ENCODE results near the gene EBF3.

Gene EBF3

DNA sequence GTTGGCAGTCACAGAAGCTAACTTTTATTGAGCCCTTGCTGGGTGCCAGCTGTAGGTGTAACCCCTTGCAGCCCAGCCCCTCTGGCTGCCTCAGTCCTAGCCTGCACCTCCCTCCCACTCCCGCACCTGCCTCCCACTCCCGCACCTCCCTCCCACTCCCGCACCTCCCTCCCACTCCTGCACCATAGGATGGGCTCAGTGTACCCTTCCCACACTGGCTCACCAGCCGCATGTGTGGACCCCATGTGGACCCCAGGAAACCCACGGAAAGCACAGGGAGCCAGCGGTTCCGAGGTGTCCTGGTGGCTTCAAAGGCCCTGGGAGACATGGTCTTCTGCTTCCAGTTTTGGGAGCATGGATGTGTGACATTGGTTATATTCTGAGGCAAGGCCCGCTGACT lies 132.9 kb downstream of the EBF3 start:
- DNase-seq = no peak

DNA sequence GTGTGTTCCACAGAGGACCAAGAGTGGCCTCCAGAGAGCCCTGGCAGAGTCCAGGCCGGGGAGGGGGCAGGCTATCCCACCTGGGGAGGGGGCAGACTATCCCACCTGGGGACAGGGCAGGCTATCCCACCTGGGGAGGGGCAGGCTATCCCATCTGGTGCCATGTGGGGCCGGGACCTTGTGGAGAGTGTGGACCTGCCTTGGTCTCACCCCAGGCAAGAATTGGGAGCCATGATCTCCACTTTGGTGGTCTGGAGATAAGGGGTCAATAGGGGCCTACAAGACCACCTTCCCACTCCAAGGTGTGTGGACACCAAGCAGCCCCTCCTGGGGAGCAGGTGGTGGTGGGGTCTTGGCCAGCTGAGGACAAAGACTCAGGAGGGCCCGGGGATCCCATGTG lies 138.2 kb downstream of the EBF3 start:
- no peak for DNase-seq

DNA sequence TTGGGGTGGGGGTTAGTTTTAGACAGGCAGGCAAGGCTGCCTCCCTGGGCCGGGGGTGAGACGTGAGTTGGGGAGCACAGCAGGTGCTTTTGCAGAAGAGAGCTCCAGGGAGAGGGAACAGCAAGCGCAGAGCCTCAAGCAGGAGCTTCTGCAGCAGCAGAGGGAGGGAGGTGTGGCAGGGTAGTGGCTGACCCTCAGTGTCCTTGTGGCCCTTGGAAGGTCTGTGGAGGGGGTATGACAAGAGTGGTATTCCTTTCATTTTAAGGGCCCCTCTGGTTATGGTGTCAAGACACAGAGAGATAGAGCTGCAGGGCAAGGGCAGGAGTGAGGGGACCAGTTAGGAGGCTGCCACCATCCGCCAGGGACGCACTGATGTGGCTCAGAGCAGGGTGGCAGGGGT lies 138.9 kb downstream of the EBF3 start:
- DNase-seq = no peak

DNA sequence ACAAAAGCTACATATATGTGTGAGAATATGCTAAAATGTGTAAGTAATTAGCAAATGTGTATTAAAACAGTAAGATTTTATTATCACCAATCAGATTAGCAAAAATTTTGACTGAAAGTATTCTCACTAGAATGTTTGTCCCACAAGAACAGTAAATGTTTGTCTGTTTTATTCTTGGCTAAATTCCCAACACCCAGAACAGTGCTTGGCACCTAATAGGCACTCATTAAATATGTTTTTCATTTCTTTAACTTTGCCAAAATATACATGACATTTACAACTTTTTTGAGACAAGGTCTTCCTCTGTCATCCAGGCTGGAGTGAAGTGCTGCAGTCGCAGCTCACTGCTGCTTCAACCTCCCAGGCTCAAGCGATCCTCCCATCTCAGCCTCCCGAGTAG lies 143.6 kb downstream of the EBF3 start:
- DNase-seq = no peak

DNA sequence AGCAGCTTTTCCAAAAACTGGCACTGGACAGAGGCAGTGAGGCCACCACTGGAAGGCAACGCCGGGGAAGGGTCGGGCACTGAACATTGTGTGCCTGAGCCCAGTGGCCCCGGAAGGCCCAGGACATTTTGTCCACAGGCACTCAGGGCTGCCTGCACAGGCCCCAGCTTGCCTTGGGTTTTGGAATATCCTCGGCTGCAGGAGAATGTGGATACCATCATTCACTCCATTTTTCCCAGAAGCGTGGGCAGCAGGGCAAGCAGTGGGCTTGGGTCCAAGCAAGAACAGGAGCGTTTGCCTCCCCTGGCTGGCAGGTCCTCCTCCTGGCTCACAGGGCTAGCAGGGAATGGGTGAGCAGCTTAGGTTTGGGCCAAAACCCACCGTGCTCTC lies 147.4 kb downstream of the EBF3 start:
- no peak for DNase-seq

DNA sequence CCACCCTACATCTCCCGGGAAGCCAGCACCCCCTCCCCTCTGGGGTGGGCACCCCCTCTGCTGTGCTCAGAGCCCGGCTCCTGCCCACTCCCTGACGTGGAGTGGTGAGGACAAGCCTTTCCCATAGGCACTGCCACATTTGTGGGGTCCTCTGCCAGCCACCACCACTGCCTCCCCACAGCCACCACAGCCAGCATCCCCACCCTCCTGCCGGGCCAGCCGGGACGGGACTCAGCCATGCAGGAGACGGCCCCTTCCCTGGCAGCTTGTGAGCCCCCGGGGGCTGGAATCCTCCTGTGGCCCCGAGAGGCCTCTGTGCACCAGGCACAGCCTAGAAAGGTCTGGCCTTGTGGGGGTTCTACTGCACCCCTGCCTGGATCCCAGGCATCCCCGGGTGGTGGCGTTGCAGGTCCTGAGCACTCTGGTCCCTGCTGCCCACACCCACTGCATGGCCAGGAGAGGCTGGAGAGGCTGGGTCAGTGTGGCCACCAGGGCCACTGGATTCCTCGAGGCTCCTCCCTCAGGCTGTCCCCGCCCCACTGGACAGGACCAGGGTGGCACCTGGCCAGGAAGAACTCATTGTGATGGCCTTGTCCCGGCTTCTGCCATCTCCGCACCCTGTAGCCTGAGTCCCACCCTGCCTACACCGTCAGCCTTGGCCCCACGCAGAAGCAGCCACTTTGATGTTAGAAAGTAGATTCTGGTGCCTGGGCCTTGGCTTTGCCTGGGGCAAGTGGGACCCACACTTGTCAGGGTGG lies 148.0 kb downstream of the EBF3 start:
- DNase-seq = no peak

DNA sequence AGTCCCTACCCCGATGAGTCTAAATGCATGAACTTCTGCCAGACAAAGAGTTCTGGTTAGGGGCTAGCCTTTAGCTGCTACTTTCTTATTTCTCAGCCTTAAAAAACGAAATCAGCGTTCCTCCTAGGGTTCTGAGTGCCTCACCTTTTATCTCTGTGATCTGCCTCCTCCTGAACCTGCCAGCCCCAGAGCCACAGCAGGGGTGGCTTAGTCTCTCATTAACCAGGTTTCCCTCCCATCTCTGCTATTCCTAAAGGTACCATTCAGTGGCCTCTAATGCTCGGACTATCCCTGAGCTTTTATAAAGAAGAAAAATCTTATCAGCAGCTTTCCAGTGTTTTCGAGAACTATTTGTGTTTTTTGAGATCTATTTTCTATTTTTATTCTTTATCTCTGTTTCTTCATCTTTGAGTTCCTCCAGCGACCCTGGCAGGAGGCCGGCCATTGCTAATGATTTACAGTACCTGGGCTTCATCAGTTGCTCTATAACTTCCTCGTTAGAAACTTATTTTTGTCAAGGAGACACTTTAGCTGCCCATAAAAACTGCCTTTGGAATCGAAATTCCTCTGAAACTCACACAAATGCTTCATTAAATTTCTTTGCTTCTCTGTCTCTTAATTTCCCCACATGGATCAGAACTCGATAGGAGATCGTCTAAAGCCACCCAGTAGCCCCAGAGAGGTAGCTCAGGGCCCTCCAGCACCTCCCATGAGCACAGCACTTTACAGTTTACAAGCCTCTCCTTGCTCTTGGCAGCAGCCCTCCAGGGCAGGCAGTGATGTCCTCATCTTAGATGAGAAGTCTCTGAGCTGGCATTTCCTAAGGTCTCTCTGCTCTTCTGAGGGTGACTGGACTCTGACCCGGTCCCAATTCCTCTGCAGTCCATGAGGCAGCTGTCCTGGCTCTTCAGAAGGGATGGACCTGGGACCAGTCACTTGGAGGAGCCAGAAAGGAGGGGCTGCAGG lies 149.1 kb downstream of the EBF3 start:
- DNase-seq = no peak

DNA sequence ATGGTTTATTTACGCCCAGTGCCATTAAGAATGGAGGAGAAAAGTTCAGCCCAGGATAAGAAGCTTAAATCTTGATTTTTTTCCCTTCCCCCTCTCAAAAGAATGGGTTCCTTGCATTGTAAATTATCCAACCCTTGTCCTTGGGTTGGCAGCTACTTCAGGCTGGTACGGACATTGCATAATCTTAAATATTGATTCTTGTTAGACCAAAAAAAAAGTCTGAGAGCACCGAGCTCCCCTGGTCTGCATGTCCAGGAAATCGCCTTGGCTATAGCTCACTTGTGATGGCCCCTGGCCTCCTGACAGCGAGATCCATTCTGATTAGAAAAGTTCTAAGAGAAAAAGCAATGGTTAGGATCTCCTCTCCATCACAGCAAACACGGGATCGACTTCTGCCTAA lies 151.7 kb downstream of the EBF3 start:
- no peak for DNase-seq

DNA sequence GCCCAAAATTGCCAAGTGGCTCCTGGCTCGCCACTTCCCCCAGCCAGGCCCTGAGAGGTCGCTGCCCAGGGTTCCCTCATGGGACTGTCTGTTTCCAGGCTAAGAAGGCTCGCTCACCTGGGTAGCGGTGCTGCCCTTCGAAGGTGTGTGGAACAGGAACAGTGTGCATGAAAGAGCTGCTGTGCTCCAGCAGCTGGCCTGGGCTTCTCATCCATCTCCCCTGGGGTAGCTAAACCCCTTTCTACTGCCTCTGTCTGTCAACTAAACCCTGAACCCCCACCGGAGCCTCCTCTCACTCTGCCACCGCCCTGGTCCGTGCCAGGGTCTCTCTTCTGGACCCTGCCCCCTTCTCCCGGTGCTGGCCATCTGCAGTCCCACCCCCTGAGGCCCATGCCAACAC lies 152.9 kb downstream of the EBF3 start:
- DNase-seq = no peak

DNA sequence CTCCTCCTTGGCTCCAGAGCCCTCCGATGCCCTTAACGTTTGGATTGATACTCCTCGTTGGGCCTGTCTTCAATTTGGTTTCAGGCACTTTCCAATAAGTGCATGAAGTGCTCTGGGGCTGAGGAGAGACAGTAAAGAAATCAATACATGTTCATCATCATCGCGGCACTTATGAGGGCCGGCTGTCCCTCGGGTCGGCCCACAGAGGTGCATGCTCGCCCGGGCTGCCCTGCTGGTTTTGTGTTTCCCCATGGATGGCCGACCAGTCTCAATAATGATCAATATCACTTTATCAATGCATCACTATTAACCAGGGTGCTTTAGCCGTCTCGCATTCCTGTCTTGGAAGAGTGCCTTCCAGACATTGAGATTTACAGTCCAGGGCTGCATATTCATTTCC lies 154.2 kb downstream of the EBF3 start:
- no peak for DNase-seq

DNA sequence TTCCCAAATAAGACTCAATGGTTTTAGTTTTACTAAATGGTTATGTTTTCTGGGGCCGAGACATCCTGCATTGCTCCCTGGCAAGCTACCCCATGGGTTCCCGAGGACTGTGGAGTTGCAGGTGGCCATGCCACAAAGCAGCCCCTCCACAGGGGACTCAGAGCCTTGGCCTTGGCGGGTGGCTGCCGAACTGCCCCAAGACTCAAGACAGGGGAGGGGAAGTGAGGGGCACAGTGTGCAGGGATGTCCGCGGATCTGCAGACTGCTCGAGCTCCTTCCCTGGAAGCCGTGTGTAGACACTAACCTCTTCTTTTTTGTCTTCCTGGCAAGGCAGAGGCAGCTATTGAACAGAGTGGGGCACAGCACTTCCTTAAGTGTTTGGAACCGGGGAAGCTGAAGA lies 154.6 kb downstream of the EBF3 start:
- DNase-seq = no peak

DNA sequence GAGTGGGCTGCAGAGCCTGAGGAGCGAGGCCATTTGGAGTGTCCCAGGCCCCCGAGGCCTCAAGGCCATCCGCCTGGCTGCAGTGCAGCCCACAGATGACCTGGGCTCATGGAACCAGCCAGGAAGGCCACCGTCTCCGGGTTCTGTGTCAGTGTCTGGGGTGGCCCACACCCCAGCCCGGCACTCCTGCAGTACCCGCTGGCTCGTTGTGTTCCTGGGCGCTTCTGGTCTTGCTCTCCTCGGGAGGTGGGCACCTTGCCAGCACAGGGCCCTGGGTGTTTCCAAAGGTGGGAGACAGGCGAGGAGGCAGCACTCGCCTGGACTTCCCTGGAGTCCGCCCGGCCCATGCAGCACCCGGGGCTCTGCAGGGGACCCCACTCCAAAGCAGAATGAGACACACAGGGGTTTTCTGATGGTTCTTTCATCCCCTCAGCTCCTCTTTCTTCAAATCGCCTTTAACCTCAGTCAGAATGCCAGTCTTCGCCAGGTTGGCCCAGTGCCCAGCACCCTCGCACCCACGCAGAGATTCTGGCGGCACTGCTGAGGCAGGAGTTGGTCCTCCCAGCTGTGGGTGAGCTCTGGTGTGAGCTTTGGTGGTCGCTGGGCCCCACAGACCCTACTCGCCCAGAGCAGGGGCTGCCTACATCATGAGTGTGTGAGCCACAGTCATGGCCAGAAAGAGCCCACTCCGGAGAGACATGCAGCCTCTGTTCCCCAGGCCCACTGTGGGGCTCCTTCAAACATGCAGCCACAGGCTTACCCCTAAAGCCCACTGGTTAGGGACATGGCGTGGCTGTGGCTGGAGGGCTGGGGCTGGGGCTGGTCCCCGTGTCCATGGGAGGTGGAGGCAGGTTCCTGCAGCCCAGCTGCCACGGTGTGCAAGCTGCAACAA lies 155.7 kb downstream of the EBF3 start:
- DNase-seq = no peak

DNA sequence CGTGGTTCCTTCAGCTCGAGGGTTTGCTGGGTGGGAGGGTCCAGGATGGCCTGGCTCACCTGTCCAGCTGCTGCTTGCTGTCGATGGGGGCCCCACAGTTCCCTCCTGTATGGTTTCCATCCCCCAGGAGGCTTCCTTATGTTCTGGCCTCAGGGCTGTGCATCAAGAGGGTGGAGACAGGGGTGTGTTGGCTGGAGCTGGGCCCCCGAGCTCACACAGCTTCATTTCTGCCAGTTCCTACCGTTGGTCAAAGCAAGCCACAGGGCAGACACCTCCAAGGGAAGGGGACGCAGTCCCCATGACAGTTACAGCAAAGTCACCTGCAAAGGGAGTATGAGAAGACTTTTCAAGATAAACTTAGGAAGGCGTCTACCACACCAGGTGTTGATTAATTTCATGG lies 156.9 kb downstream of the EBF3 start:
- DNase-seq = no peak

DNA sequence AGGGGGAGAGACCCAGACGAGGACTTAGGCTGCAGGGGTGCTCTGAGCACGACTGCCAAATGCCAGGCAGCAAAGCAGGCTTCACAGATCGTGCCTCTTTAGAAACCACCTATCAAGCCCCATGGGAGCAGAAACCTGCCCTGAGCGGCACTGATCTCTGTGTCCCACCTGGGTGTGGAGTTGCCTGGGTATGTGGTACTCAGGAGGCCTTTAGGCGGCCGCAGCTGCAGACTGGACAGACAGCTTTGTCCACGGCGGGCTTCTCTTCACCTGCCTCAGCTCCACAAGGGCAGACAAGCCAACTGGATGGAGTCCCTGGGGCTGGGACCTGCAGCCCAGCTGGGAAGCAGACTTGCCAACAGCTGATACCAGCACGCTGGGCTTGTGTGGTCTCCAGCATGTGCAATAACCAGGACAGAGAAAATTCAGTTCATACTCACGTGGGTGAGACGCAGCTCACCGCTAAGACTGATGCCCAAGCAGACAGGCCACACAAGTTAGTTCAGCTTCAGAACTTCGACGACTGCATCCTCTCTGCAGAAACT lies 163.2 kb downstream of the EBF3 start:
- no peak for DNase-seq

DNA sequence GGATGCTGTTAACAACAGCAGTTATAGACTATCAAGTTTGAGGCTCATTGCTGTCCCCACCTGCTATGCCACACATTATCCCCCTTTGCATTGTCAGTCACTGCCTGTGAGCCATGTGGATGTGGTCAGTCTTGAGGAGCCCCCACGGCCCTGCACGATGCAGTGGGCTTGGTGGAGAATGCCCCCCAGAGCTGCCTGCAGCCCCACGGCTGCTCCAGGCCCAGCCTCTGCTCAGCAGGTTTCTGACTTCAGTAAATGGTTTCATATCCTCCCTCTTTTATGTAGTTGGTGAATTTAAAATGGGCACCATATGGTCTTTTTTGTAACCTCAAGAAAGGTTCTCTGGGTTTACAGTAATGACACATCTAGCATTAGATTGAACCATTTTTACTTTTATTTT lies 164.1 kb downstream of the EBF3 start:
- DNase-seq = no peak

DNA sequence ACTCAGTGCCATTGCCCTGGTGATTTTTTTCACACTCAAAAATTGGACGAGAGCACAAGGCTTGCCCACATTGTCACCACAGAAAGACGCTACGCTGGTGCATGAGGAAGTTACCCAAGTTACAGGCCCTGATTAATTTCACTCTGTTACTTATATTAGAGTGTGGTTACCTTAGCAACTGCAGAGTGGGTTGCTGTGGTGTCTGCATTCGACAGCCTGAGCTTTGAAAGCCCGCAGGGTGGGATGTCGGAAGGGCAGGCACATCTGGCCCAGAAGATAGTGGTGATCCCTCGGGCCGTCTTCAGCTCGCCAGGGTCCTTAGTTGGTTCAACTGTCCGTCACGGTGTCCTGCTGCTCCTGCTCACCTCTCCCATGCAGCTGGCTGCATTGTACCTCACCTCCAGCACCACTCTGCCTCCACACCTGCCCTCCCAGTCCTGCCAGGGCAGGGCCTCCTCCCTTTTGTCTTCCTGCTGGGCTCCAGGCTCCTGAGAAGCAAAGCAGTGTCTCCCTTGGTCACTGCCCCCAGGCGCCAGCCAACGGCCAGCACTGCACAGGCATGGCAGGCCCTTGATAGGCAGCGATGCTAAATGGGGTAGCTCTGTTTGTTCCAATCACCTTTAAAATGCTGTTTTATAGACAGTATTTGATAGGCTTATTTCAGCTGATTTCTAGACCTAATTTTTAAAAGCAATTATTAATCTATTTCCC lies 167.2 kb downstream of the EBF3 start:
- no peak for DNase-seq

DNA sequence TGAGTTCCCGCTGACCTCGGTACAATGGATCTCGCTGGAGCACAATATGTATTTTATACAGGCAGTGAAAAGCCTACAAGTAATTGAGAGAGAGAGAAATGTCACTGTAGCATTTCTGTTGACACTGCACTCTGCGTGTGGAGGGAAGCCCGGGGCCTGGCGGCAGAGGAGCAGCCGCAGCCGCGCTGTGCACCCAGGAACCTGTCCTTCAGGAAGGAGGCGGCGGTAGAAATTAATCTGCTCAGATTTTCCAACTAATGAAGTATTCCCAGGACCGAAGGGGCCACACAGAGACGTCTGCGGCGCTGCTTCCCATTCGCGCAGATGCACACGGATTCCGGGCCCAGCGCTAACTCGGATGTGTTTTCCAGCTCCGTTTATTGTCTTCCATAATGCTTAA lies 170.1 kb downstream of the EBF3 start:
- no peak for DNase-seq

DNA sequence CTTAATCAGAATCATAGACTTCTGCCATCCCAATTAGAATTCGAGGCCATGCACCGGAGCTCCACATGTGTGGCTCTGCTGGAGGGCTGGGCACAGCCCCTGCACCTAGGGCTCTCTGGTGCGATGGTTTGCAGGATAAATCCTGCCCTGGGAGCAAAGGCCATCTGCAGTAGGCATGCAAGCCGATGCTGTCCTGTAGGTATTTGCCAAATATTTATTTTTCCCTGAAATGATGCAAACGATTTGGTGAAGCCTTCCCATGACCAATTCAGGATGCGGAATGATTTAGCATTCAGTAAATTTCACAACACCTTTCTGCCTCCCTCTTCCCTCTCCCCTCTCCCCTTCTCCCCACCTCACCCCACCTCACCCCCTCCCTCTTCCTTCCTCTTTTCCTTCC lies 170.6 kb downstream of the EBF3 start:
- no peak for DNase-seq

DNA sequence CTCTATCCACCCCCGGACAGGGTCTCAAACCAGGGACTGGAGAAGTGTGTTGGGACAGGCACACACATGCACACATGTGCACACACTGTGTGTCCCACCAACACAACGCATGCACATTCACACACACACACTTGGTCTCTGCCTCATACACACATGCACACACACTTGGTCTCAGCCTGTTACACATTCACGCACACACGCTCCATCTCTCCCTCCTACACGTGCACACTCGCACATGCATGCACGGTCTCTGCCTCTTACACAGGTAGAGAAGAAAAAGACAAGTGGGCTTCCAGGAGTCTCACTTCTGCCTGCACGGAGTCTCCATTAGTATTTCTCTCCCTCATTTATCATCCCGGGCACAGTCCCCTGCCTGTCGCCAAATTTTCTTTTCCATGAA lies 171.2 kb downstream of the EBF3 start:
- DNase-seq = no peak

DNA sequence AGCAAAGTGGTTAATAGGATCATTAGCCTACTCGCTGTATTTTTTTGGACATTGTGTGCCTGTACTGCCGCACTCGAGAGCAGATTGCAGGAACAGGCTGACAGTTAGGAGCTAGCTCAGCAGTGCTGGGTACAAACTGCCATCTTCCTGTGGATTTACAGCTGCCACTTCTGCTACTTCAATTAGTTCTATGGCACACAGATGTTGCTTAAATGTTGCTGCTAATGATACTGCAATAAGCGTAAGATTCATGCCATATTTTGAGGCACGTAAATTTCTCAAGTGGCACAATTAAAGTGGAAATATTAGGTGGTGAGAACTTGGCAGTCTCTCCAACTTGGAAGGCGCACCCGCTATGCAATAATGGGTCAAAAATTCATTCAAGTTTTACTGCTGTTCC lies 171.9 kb downstream of the EBF3 start:
- DNase-seq = peak in 1 of 2 donors; percentile 9

DNA sequence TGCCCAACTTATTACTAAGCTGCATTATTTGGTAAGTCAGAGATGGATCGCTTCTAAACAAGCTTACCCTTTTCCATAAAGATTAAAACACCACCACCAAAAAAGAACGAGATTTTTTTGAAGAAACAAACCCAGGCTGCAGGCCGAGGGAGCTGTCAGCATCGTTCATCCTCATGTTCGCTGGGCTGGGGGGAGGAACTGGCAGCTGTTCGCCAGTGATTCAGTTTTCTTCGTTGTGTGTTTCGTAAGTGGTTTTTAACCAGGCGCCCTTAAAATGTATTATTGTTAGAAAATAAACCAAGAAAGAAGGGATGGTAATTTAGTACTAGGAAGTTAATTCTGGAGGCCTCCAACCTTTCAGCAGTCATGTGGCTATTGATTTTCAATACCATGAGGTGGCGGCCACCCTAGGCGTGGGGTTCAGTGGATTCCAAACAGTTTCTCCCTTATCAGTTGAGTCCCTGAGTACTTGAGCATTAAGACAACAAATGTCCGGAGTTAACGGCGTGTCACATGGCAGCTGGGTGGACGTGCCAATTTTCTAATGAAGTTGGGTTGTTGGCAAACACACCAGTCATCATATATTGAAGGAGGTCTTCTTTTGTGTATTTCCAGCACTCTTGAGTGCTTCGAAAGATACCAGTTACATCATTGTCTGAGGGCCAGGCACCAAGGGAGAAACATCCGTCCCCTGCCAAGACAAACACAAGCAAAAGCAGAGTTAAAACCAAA lies 173.2 kb downstream of the EBF3 start:
- DNase-seq = no peak

DNA sequence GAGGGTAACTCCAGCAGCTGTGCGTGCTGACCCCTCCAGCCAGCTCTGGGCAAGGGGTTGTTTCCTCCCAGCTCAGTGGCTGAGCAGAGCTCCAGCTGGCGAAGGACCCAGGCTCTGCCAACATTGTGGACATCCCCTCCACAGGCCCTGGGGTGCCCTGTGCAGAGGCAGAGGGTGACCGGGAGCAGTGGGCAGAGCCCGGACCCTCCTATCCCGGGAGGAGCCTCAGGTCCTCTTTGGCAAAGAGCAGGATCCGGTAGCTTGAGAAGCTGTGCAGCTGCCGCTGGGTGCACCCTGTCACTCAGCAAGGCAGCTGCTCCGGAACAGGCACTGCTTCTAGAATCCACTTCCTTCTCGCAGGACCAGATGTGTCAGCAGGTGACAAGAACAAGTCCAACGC lies 175.9 kb downstream of the EBF3 start:
- DNase-seq = no peak

Measured in hippocampal formation (tissue), 2 donors.